Inflammatory macrophage treated with lipopolysaccharide for 4 hours (primary cell): ENCODE results near the gene EFNA1.

Experiments used
- DNase-seq: peaks from one replicate; pipeline ENCODE4 v3.0.0-alpha.2; 2020

EFNA1 gene

DNA sequence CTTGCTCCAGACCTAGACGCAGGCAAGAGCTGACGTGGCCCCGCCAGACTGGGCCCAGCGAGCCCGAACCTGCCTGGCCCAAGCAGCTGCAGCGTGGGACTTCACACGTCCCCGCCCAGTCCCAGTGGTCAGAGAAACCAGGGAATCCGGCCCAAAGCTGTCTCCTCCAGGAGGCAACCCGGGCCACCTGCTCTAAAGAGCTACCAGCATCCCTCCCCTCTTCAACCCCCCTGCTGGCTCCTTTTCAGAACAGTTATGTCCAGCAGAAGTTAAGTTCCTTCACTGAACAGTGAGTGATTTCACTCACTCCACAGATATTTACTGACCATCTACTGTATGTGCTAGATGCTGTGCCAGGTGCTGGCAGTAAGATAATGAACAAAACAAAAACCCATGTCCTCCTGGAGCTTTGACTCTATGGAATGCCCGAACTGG lies 2.1 kb upstream of the EFNA1 start:
- DNase-seq, result no peak

GRCh38 chr1:155125946-155126555 lies 1.6 kb upstream of the EFNA1 start:
- no peak for DNase-seq

DNA sequence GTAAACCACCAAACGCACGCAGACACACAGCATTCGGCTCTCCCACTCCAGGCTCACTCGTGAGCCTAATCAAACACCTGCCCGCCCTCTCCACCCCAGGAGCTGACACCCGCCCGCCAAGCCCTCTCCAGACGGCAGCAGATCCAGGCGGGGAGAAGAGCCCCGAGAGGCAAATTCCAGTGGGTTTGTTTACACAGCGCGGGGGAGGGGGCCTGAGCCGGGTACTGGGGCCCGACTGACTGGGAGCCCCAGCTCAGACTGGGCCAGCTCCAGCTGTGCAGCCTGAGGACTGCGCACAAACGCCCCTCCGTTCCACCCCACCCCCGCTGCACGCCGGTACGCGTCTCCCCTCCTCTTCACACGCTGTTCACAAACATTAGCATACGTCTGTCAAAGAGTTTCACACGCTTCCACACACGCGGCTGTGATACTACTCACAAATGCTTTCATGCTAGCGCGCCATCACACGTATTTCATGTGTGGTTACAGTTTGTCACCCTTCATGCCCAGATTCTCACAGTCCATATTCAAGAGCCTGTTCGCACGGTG lies 1.0 kb upstream of the EFNA1 start:
- no peak for DNase-seq

DNA sequence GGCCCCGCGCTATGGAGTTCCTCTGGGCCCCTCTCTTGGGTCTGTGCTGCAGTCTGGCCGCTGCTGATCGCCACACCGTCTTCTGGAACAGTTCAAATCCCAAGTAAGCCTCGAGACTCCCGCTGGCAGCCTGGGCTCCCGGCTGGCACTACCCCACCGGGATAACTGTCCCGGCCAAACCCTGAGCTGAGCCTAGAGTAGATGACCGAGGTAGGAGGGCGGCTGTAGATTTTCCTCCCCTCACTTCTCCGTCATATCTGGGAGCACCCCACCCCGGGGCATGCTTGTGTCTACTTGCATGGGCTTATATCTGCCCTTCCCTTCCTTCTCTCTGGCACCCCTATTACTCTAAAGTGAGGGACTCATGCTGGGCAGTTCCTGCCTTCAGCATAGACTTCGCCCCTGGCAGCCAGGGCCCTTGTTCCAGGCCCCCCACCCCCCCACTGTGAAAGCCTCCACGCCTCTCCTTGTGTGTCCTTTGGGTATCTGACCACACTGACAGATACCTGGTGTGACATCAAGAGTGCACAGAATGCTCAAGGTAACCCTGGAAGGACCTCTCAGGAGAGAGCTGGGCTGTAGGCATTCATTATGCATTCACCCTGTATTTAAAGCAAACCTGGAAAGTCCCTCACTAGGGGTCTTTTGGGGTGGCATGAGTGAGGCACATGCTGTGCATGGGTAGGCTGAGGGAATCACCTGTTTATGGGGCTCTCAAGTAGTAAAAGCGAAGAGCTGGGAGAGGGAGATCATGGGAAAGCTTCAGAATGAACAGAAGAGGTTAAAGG lies 485 bp downstream of the EFNA1 start:
- DNase-seq, result no peak

GRCh38 chr1:155128755-155129473 lies 1.2 kb downstream of the EFNA1 start:
- no peak for DNase-seq

DNA sequence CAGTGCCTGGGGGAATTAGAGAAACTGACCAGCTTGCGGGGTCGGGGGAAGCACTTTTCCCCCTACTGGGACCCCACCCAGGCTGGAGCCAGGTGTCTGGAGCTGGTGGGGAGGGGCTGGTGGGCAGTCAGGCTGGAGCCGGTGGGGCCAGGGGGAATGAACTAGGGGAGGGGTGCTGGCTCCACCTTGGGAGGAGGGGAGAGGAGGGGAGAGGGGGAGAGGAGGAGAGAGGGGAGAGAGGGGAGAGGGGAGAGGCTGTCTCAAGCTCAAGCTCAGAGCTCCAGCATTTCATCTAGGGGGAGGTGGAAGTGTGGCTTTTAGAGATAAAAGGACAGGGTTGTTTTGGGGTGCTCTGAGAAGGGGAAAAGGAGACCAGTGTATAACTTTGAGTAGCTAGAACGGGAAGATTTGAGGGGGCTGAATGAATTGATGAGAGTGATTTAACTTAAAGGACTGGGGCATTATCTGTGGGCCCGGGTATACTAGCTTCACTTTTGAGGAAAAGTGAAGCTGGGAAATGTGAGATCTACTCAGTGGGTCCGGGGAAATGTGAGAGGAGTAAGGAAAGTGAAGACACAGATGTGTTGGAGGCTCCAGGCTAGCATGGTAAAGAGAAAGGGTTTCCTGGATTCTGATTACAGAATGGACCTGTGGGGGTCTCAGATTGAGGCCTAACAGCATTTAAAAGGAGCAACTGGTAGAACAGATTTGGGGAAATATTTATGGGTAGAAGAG lies 2.8 kb downstream of the EFNA1 start:
- DNase-seq, result no peak

GRCh38 chr1:155131285-155131684 lies 3.6 kb downstream of the EFNA1 start:
- no peak for DNase-seq

- no peak for DNase-seq
These were observed 4.2 kb downstream of the EFNA1 start for GRCh38 chr1:155131856-155132255.

DNA sequence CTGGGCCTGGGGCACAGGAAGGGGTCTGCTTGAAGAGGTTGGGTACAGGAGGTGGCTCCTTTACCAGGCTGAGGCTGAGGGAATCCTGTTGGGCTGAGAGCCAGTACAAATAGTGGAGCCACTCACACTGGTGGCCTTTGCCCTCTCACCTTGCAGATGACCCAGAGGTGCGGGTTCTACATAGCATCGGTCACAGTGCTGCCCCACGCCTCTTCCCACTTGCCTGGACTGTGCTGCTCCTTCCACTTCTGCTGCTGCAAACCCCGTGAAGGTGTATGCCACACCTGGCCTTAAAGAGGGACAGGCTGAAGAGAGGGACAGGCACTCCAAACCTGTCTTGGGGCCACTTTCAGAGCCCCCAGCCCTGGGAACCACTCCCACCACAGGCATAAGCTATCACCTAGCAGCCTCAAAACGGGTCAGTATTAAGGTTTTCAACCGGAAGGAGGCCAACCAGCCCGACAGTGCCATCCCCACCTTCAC lies 6.2 kb downstream of the EFNA1 start:
- no peak for DNase-seq

- no peak for DNase-seq
These were observed 6.6 kb downstream of the EFNA1 start for GRCh38 chr1:155134322-155134721.

- DNase-seq, result peak; percentile 96
These were observed 7.3 kb downstream of the EFNA1 start for GRCh38 chr1:155134880-155135414.

DNA sequence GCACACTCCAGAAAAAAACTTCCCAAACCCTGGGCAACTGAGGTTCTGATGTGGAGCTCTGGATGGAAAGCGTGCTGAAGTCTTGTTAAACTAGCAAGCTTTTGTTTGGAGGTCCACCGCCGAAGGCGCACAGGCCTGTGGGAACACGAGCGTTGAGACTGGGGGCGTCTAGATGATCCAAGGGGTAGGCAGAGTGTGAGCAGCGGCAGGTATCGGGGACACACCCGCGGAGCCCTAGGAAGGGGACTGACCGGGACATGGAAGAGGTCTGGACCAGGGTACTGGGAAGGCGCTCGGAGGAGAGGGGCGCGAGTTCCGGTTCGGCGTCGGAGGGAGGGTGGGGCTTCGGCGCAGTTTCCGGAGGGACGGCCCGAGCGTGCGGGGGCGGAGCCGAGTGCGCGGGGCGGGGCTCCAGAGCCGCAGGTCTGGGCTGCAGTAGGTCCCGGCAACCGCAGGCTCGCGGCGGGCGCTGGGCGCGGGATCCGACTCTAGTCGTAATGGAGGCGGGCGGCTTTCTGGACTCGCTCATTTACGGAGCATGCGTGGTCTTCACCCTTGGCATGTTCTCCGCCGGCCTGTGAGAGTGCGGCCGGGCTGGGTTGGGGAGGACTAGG lies 7.8 kb downstream of the EFNA1 start, which contains the start of gene SLC50A1:
Gene SLC50A1 (plus strand): TSS at position 438 of the 614 bp plus-strand sequence. CDS start 60 bp downstream, at position 498.
- peak; percentile 97 for DNase-seq

GRCh38 chr1:155136748-155137147 lies 9.1 kb downstream of the EFNA1 start:
- no peak for DNase-seq

GRCh38 chr1:155137154-155137949 lies 9.7 kb downstream of the EFNA1 start:
- DNase-seq, result no peak

DNA sequence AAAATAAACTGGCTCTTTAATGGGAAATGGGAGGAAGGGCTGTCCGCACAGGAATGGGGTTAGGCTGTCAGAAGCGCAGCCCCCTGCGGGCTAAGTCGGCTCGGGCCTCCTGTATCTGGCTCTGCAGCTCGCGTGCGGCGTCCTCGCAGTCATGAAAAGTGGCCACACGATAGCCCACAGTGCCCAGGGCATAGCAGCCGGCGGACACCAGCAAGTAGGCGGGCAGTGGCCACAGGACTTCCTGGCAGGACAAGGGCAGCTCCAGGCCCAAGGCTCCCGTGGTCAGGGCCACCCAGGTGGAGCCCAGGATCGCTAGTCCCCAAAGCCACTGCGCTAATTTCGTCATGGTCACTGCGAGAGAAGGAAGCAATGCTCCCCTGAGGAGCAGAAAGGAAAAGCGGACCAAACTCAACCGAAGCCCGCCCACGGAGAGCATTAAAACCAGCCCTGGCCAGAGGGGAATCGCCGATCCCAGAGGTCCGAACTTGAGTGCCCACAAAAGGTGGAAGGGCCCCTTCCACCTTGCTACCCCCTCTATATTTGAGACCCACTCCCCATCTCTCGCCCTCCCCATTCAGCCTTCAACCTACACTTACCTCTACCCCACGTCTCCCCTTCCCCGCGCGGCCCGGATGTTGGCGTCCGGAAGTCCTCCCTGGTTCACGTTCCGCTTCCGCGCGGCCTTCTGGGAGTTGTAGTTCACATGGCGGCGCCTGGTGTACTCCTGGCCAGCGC lies 12.4 kb downstream of the EFNA1 start, which contains the start of gene DPM3:
Gene DPM3 (minus strand): TSS at position 637 of the 735 bp plus-strand sequence. CDS start 291 bp downstream, at position 346.
- peak; percentile 90 for DNase-seq

GRCh38 chr1:155140630-155140953 lies 12.9 kb downstream of the EFNA1 start:
- no peak for DNase-seq

DNA sequence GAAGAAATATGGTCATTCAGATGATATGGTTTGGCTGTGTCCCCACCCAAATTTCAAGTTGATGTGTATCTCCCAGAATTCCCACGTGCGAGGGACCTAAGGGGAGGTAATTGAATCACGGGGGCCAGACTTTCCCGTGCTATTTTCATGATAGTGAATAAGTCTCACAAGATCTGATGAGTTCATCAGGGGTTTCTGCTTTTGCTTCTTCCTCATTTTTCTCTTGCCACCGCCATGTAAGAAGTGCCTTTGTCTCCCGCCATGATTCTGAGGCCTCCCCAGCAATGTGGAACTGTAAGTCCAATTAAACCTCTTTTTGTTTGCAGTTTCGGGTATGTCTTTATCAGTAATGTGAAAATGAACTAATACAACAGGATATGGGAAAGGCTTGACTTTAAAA lies 14.1 kb downstream of the EFNA1 start:
- peak; percentile 85 for DNase-seq

DNA sequence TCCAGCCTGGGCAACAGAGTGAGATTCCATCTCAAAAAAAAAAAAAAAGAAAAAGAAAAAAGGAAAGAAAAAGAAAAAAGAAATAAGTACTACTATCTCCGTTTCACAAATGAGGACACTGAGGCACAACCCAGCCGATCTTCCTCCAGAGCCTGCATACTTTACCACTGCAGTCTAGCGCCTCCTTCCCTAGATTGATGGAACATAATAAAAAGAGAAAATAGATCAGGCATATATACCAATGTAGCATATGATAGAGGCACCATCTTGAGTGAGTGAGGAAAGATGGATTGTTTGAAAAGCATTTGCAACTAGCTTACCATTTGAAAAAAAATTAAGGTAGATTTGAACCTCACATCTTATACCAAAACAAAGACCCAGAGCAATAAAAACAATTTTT lies 17.8 kb downstream of the EFNA1 start:
- no peak for DNase-seq

DNA sequence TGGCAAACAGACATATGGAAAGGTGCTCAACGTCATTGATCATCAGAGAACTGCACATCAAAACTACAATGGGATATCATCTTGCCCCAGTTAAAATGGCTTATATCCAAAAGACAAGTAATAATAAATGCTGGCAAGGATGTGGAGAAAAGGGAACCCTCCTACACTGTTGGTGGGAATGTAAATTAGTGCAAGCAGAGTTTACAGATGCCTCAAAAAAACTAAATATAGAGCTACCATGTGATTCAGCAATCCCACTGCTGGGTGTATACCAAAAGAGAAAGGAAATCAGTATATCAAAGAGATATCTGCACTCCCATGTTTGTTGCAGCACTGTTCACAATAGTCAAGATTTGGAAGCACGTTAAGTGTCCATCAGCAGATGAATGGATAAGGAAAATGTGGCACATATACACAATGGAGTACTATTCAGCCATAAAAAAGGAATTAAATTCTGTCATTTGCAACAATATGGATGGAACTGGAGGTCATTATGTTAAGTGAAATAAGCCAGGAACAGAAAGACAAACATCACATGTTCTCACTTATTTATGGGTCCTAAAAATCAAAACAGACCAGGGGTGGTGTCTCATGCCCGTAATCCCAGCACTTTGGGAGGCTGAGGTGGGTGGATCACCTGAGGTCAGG lies 28.4 kb downstream of the EFNA1 start:
- peak; percentile 31 for DNase-seq

DNA sequence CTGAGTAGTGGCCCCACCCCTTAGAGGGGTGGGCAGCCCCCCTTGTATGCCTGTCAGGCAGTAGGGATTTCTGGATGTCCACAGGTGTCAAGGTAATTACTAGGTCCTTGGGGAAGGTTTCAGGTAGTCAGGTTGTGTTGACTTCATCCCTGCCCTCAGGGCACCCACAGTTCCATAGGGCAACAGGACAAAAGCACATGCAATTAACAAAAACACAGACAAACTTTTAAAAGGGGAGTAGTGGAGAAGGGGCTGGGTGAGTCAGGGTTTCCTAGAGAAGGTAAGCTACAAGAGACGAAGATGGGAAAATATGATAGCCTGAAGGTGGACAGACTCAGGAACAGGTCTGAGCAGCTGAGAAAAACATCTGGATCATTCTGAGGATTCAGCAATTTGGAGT lies 31.3 kb downstream of the EFNA1 start:
- no peak for DNase-seq
